ENCODE measurements around the gene MARF1.
"Not testable (repeated sequence)": the region's sequence is repeated elsewhere in the genome, so short reads cannot be mapped to it uniquely, and the experiment has no call there.

MARF1 gene

DNA sequence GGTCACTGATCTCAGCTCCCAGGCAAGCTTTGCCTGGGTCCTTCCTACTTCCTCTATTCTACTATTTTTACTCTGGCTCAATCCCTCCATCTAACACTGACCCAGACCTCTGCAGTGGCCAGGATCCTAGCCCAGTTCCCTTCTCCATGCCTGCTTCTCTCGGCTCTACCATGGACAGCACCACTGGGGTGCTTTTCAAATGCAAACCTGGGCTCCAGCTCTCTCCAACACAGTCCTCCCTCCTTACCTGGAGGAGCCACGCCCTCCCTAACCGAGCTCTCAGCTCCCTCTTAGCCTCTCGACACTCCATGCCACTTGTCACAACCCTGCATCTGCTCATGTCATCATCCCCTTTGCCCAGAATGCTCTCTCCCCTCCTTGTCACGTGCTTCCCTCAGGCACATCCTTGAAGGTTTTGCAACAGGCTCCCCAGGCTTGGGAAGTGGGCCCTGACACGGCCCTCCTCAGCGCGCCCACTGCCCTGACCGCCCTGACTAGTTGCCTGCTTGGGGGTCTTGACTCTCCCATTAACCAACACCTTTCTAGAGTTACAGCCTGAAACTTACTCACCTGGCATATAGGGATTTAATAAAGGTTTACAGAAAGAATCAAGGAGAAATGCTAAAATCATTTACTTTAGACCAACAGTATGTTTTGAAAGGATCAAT, 41.6 kb downstream of the MARF1 start:
- DNase-seq (ENCODE audit: low read depth): no peak

GRCh38 chr16:15599303-15600070, 43.5 kb downstream of the MARF1 start:
- no peak for DNase-seq (ENCODE audit: low read depth)

GRCh38 chr16:15598648-15599190, 44.2 kb downstream of the MARF1 start:
- no peak for DNase-seq (ENCODE audit: low read depth)

DNA sequence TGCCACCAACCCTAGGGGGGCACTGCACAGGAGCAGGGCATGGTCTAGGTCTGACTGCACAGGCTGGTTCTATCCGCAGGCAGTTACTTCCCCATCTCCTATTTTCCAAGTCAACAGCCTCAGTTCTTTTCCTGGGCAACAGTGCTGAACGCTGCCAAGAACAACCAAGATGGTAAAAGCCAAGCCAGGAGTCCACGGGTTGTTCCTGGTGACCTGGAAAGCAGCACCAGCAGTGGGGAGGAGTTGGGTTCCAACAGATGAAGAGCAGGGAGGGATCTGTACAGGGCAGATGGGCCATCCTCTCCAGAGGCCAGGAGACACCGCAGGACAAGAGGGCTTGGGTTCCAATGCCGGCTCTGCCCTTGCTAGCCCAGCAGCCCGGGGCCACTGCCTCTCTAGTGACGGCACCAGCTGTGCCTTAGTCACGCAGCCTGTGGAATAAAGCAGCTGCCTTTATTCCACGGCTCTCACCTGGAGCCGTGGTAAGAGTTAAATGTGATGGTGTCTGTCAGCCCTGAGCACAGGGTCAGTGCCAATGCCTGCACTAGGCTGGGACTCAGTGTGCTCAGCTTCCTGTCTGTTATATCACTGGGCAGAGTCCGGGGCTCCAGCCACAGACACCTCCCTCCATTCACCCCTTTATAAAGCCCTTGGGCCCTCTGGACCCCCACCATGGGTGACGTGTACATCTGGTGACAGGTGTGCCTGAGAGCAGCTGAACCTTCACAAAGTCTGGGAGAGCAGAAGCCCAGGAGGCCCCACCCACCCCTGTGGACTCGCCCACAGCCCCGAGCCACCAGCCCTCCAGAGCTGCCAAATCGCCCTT, 44.9 kb downstream of the MARF1 start:
- no peak for DNase-seq (ENCODE audit: low read depth)

GRCh38 chr16:15597135-15597534, 45.8 kb downstream of the MARF1 start:
- no peak for DNase-seq (ENCODE audit: low read depth)

DNA sequence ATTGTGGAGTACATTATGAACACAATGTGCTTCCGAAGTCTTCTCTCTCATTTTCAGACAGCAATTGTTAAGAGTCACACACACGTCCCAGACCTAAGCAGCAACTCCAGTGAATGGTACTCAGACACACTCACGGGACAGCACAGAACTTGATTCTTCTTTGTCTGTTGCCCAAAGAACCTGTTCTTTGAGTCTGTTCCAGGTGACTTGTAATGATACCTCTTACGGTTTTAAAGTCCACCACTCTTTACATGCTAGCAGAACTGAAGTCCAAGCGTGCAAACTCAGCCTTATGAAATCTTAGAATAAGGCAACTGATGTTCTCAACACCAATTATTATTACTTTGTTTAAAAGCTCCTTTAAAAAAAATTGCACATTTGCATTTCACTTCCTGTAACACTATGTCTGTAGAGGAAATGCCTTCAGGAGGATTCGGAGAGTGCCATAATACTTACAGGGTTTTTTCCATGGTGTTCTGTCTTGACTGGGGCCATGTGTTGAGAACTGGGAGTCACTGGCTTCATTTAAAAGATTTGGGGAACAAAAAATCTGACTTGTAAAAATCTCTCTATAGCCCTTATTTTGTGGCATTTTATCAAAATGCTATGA, 48.1 kb downstream of the MARF1 start:
- DNase-seq (ENCODE audit: low read depth): no peak

DNA sequence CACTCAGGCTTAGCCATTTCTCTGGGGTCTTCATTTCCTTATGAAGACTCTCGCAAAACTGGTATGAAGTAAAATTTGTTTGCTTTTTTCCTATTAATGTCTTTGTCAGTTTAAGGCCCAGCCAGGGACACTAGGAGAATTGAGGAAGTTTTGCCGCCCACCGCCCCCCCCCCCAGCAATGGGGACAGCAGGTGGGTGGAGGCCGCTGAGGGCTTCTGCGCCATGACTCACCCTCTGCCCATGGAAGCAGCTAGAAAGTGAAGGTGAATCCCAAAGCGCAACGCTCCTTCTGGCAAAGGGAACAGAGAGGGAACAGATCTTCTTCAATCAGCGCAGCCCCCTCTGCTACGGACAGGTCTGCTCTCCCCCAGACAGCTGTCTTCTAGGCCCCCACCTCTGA, 49.7 kb downstream of the MARF1 start:
- DNase-seq (ENCODE audit: low read depth): no peak

- DNase-seq (ENCODE audit: low read depth): no peak
Observed at GRCh38 chr16:15592324-15592723, 50.6 kb downstream of the MARF1 start.

- DNase-seq (ENCODE audit: low read depth): no peak
Observed at GRCh38 chr16:15587152-15587825, 55.7 kb downstream of the MARF1 start.

DNA sequence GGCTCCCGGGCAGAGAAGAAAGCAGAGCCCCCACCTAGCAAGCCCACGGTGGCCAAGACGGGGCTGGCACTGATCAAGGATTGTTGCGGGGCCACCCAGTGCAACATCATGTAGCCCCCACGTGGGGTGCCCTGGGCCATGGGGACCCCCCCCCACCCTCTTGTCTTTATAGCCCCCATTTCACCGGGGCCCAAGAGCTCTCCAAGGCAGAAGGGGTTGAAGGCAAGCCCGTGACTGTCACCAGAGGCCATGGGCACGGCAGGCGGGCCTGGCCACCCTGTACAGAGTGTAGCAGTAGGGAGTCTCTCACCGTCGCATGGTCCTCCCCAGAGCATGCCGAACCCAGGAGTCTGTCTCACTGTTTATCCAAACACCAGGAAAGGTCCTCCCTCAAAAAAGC, 56.2 kb downstream of the MARF1 start:
- DNase-seq (ENCODE audit: low read depth): no peak

GRCh38 chr16:15585956-15586355, 57.0 kb downstream of the MARF1 start:
- no peak for DNase-seq (ENCODE audit: low read depth)

DNA sequence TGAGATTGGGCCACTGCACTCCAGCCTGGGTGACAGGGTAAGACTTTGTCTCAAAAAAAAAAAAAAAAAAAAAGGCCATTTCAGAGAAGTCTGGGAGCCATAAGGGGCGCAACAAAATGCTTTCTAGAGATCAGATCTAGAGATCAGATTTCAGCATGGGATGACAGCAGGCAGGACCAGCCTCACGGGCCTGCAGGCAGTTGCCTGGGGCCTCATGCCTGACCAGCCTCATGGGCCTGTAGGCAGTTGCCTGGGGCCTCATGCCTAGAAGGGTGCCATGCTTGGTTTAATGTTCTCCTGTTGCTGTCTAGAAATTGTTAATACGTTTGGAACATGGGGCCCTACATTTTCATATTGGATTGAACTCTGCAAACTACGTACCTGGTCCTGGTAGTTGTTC, 59.4 kb downstream of the MARF1 start:
- no peak for DNase-seq (ENCODE audit: low read depth)

DNA sequence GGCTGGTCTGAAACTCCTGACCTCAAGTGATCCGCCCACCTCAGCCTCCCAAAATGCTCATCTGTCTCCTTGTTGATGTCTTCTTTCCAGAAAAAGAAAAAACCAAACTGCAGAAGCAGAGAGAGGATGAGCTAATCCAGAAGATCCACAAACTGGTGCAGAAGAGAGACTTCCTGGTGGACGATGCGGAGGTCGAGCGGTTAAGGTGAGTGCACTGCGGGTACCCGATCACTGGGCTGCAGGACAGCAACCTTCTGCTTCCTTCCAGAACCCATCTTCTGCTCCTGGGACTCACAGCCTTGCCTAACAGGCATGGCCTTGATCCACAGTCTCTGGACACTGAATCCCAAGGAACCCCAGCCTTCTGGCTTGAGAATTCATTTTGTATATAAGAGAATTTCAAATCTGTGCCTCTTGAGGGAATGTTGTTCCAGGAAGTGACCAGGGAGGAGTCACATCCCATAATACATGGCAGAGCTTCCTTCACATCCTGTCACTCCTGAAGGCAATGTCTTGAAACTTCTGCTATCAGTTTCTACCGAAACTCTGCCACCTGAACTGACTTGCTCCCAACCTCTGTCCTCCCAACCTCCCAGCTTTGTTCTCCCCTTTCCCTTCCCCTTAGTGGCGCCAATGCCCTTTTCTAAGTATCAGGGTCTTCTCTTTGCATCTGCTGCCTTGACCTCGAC, 61.7 kb downstream of the MARF1 start:
- DNase-seq (ENCODE audit: low read depth): no peak

DNA sequence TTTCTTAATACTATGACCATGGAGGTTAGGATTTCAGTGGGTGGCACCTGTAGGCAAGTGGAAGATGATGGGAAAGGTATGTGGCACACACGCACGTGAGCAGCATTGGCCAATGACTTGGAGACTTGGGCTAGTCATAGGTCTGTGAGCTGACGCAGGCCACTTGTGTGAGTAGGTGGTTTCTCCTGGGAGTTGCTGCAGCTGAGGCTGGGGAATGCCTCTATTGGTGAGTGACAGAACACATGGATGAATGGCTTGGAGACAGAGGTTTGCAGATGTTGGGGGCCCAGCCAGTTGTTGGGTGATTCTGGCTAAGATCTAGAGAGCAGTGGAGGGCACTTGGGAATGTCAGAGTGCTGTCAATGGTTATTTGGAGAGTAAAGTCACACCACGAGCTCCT, 64.1 kb downstream of the MARF1 start:
- DNase-seq (ENCODE audit: low read depth): no peak

GRCh38 chr16:15576960-15577958, 65.7 kb downstream of the MARF1 start:
- no peak for DNase-seq (ENCODE audit: low read depth)

- DNase-seq (ENCODE audit: low read depth): no peak
Observed at GRCh38 chr16:15575293-15576049, 67.5 kb downstream of the MARF1 start.

- no peak for DNase-seq (ENCODE audit: low read depth)
Observed at GRCh38 chr16:15574614-15574948, 68.4 kb downstream of the MARF1 start.

DNA sequence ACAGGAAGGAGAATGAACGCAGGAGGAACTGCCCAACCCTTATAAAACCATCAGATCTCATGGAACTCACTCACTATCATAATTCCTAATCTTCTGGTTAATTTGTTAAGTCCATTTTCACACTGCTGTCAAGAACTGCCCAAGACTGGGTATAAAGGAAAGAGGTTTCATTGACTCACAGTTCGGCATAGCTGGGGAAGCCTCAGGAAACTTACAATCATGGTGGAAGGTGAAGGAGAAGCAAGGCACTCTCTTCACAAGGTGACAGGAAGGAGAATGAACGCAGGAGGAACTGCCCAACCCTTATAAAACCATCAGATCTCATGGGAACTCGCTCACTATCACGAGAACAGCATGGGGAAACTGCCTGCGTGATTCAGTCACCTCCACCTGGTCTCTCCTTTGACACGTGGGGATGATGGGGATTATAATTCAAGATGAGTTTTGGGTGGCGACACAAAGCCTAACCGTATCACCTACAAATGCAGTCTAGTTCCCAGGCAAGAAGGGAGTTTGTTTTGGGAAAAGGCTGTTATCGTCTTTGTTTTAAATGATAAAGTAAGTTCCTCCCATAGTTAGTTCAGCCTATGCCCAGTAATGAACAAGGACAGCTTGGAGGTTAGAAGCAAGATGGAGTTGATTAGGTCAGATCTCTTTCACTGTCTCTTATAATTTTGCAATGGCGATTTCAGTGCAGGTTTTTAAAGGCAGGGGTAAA, 68.9 kb downstream of the MARF1 start:
- DNase-seq (ENCODE audit: low read depth): not testable (repeated sequence)

All from stimulated activated CD8-positive, alpha-beta memory T cell treated with anti-CD3 and anti-CD28 coated beads, Interleukin-15, amount 100 ng/mL, for 1 hour (primary cell).